Neural progenitor cell (in vitro differentiated cells): ENCODE measurements around the gene HS2ST1. TPM values are rescaled to one million over a fixed set of nuclear protein-coding genes. Genes with fewer than 3 reads are reported as not detected.

Source experiments
- DNase-seq: peaks from one replicate; pipeline ENCODE4 v3.0.0-alpha.2; 2016; ENCODE audit warnings: low spot score
- H2AFZ ChIP-seq: fragments of 200-600 bp; sonication (generic); replicated peaks from 2 replicates; pipeline ENCODE4 v1.6.1; 2016; ENCODE audit warnings: antibody characterized with exemption
- H3F3A ChIP-seq: fragments of 200-600 bp; sonication (generic); 2 replicates; pipeline ENCODE4 v1.6.1; 2016; ENCODE audit warnings: antibody characterized with exemption, low read depth
- H3K27ac ChIP-seq: fragments of 200-600 bp; sonication (generic); 2 replicates; pipeline ENCODE4 v1.5.1; 2016; ENCODE audit warnings: mild to moderate bottlenecking
- H3K27me3 ChIP-seq: fragments of 200-600 bp; sonication (generic); 2 replicates; pipeline ENCODE4 v1.6.1; 2016; ENCODE audit warnings: mild to moderate bottlenecking, moderate library complexity
- H3K36me3 ChIP-seq: fragments of 200-600 bp; sonication (generic); 2 replicates; pipeline ENCODE4 v1.5.1; 2016
- H3K4me1 ChIP-seq: fragments of 200-600 bp; sonication (generic); 2 replicates; pipeline ENCODE4 v1.6.1; 2016; ENCODE audit warnings: mixed run types
- H3K4me2 ChIP-seq: fragments of 200-600 bp; sonication (generic); 2 replicates; pipeline ENCODE4 v1.6.1; 2016
- H3K4me3 ChIP-seq: fragments of 200-600 bp; sonication (generic); 2 replicates; pipeline ENCODE4 v1.5.1; 2016
- H3K79me2 ChIP-seq: fragments of 200-600 bp; sonication (generic); 2 replicates; pipeline ENCODE4 v1.6.1; 2016; ENCODE audit warnings: low read depth
- H3K9ac ChIP-seq: fragments of 200-600 bp; sonication (generic); 2 replicates; pipeline ENCODE4 v1.6.1; 2016
- H3K9me3 ChIP-seq: fragments of 200-600 bp; sonication (generic); 2 replicates; pipeline ENCODE4 v1.5.1; 2016; ENCODE audit warnings: low read depth
- H4K20me1 ChIP-seq: fragments of 200-600 bp; sonication (generic); 2 replicates; pipeline ENCODE4 v1.6.1; 2016; ENCODE audit warnings: low read depth
- H3K27ac Mint-ChIP-seq: 3 replicates; pipeline ENCODE4 v1.8.0; 2021; ENCODE audit warnings: mixed read lengths
- H3K27me3 Mint-ChIP-seq: 2 replicates; pipeline ENCODE4 v1.8.0; 2022; ENCODE audit warnings: low read depth, mild to moderate bottlenecking, inconsistent platforms, moderate library complexity, mixed read lengths; ENCODE audit not compliant: insufficient read depth
- H3K36me3 Mint-ChIP-seq: 3 replicates; pipeline ENCODE4 v1.8.0; 2021; ENCODE audit warnings: mixed read lengths
- H3K4me1 Mint-ChIP-seq: 3 replicates; pipeline ENCODE4 v1.8.0; 2021; ENCODE audit warnings: mixed read lengths
- H3K4me3 Mint-ChIP-seq: 3 replicates; pipeline ENCODE4 v1.8.0; 2021; ENCODE audit warnings: mild to moderate bottlenecking, moderate library complexity, mixed read lengths
- H3K9me3 Mint-ChIP-seq: 3 replicates; pipeline ENCODE4 v1.8.0; 2020; ENCODE audit warnings: mixed read lengths
- CTCF ChIP-seq: fragments of 200-600 bp; sonication (generic); IDR thresholded peaks from 2 replicates; pipeline ENCODE4 v1.5.1; 2017; ENCODE audit warnings: antibody characterized with exemption, mild to moderate bottlenecking
- EZH2 ChIP-seq: fragments of 200-600 bp; sonication (generic); IDR thresholded peaks from 2 replicates; pipeline ENCODE4 v1.6.1; 2017; ENCODE audit warnings: antibody characterized with exemption, mild to moderate bottlenecking, moderate library complexity
- EZH2phosphoT487 ChIP-seq: fragments of 200-600 bp; sonication (generic); IDR thresholded peaks from 2 replicates; pipeline ENCODE4 v1.6.1; 2017; ENCODE audit warnings: antibody characterized with exemption
- total RNA-seq: library from RNA; depleted of rRNA; stranded (reverse); fragments of >200 nt; gene quantifications from 2 replicates; pipeline ENCODE4 v1.2.3, GENCODE V29; 2015; ENCODE audit warnings: low replicate concordance

Gene HS2ST1
- total RNA-seq, 1 donor from 2014 or later, result 33.2 TPM

- H3K27me3 ChIP-seq, result no peaks in the 10 kb centered on the region
- no peak overlapping the region for H3K27ac ChIP-seq
- H3K36me3 Mint-ChIP-seq, result peaks cover 6% of the 10 kb centered on the region
- no peak for DNase-seq
- no peaks in the 10 kb centered on the region for H3K27me3 Mint-ChIP-seq
- H3K9me3 Mint-ChIP-seq, result peaks cover 3% of the 10 kb centered on the region
- no peaks in the 10 kb centered on the region for H3K4me1 ChIP-seq
- no peak for TF ChIP-seq EZH2
- TF ChIP-seq CTCF, result no peak
- no peak for TF ChIP-seq EZH2phosphoT487
- H3K36me3 ChIP-seq, result peaks cover 4% of the 10 kb centered on the region
- H2AFZ ChIP-seq, result no peak overlapping the region
- H3K9ac ChIP-seq, result no peak overlapping the region
- H4K20me1 ChIP-seq, result no peaks in the 10 kb centered on the region
- H3K27ac Mint-ChIP-seq, result no peak overlapping the region
- no peaks in the 10 kb centered on the region for H3K4me1 Mint-ChIP-seq
- no peak overlapping the region for H3K4me3 ChIP-seq
- no peak overlapping the region for H3K4me2 ChIP-seq
- peaks cover 28% of the 10 kb centered on the region for H3K79me2 ChIP-seq
- no peaks in the 10 kb centered on the region for H3K9me3 ChIP-seq
- no peak overlapping the region for H3K4me3 Mint-ChIP-seq
- no peaks in the 10 kb centered on the region for H3F3A ChIP-seq
Measured at GRCh38 chr1:87072904-87073303, 158.5 kb downstream of the HS2ST1 start.

GRCh38 chr1:87074001-87074795 lies 159.8 kb downstream of the HS2ST1 start:
- no peaks in the 10 kb centered on the region for H4K20me1 ChIP-seq
- peaks cover 4% of the 10 kb centered on the region for H3K36me3 ChIP-seq
- peaks cover 10% of the 10 kb centered on the region for H3K36me3 Mint-ChIP-seq
- H3K79me2 ChIP-seq, result peaks cover 22% of the 10 kb centered on the region
- no peak overlapping the region for H3K4me3 ChIP-seq
- no peak overlapping the region for H3K9ac ChIP-seq
- no peaks in the 10 kb centered on the region for H3K27me3 Mint-ChIP-seq
- no peaks in the 10 kb centered on the region for H3K9me3 ChIP-seq
- H3K27ac Mint-ChIP-seq, result no peak overlapping the region
- no peak overlapping the region for H3K27ac ChIP-seq
- H3K4me1 Mint-ChIP-seq, result no peaks in the 10 kb centered on the region
- H3K4me2 ChIP-seq, result no peak overlapping the region
- TF ChIP-seq EZH2 (no peak), CTCF (no peak), EZH2phosphoT487 (no peak)
- no peak for DNase-seq
- H3K4me3 Mint-ChIP-seq, result no peak overlapping the region
- H3K27me3 ChIP-seq, result no peaks in the 10 kb centered on the region
- H3F3A ChIP-seq, result no peaks in the 10 kb centered on the region
- H2AFZ ChIP-seq, result no peak overlapping the region
- no peaks in the 10 kb centered on the region for H3K4me1 ChIP-seq
- no peaks in the 10 kb centered on the region for H3K9me3 Mint-ChIP-seq

- Mint-ChIP-seq H3K4me1 (no peaks in the 10 kb centered on the region), H3K36me3 (peaks cover 5% of the 10 kb centered on the region), H3K9me3 (no peaks in the 10 kb centered on the region), H3K27me3 (no peaks in the 10 kb centered on the region), H3K4me3 (no peak overlapping the region), H3K27ac (no peak overlapping the region)
- H3K9me3 ChIP-seq, result no peaks in the 10 kb centered on the region
- H3K4me2 ChIP-seq, result no peak overlapping the region
- no peak overlapping the region for H2AFZ ChIP-seq
- DNase-seq, result no peak
- no peaks in the 10 kb centered on the region for H3K4me1 ChIP-seq
- H3K27me3 ChIP-seq, result no peaks in the 10 kb centered on the region
- no peaks in the 10 kb centered on the region for H4K20me1 ChIP-seq
- no peaks in the 10 kb centered on the region for H3F3A ChIP-seq
- TF ChIP-seq EZH2 (no peak), CTCF (no peak), EZH2phosphoT487 (no peak)
- no peaks in the 10 kb centered on the region for H3K36me3 ChIP-seq
- no peaks in the 10 kb centered on the region for H3K79me2 ChIP-seq
- H3K9ac ChIP-seq, result no peak overlapping the region
- H3K27ac ChIP-seq, result no peak overlapping the region
- H3K4me3 ChIP-seq, result no peak overlapping the region
Measured at GRCh38 chr1:87077959-87078639, 163.7 kb downstream of the HS2ST1 start.
